IMR-90 (cell line): ENCODE results near the gene TMEM40. TPM values are rescaled to one million over a fixed set of nuclear protein-coding genes. Genes with fewer than 3 reads are reported as not detected.
A peak's percentile ranks its signal among the peaks of the same experiment; 100 is the strongest.

Experiments used
- ATAC-seq: fragments of 200-7000 bp; cut with Tn5 transposase; 2 replicates; pipeline ENCODE4 v1.9.1; 2020; ENCODE audit warnings: low read depth, mild to moderate bottlenecking, moderate library complexity
- BruUV-seq: library from RNA; stranded (reverse); fragments of 400-500 nt; replicated peaks from 2 replicates; lab custom pipeline; 2021; lab: Mats Ljungman, UMichigan
- CTCF ChIA-PET: fragments of 300-600 bp; formaldehyde crosslinking; extraction: SDS; loops from one replicate; lab custom pipeline; 2021; ENCODE audit warnings: antibody characterized with exemption; lab: Yijun Ruan, JAX
- POLR2A ChIA-PET: fragments of 300-600 bp; sonication (Branson Sonifier 250); formaldehyde crosslinking; loops from one replicate; lab custom pipeline; 2022; ENCODE audit warnings: antibody characterized with exemption; ENCODE audit not compliant: unreplicated experiment; lab: Charles Lee
- DNase-seq: peaks from one replicate; pipeline ENCODE4 v3.0.0; 2013
- H2AFZ ChIP-seq: replicated peaks from 2 replicates; pipeline ENCODE3; 2013; ENCODE audit warnings: low read length, mild to moderate bottlenecking; ENCODE audit not compliant: poor library complexity
- H2AK5ac ChIP-seq: 2 replicates; pipeline ENCODE4 v1.6.1; 2013; ENCODE audit warnings: low read depth, low read length, inconsistent platforms
- H2AK9ac ChIP-seq: replicated peaks from 2 replicates; pipeline ENCODE3; 2013; ENCODE audit warnings: mild to moderate bottlenecking, low read depth, low read length, moderate library complexity; ENCODE audit not compliant: poor library complexity
- H2BK120ac ChIP-seq: 2 replicates; pipeline ENCODE4 v1.6.1; 2013; ENCODE audit warnings: low read depth, low read length, inconsistent platforms
- H2BK15ac ChIP-seq: 3 replicates; pipeline ENCODE4 v1.6.1; 2013; ENCODE audit warnings: low read depth, low read length, inconsistent platforms
- H2BK20ac ChIP-seq: 2 replicates; pipeline ENCODE4 v1.6.1; 2013; ENCODE audit warnings: low read depth, mild to moderate bottlenecking, inconsistent platforms, low read length, moderate library complexity
- H2BK5ac ChIP-seq: 2 replicates; pipeline ENCODE4 v1.6.1; 2013; ENCODE audit warnings: mild to moderate bottlenecking, low read depth, low read length, inconsistent platforms; ENCODE audit not compliant: poor library complexity, severe bottlenecking
- H3K14ac ChIP-seq: replicated peaks from 2 replicates; pipeline ENCODE4 v1.6.1; 2013; ENCODE audit warnings: low read depth, low read length, inconsistent platforms
- H3K18ac ChIP-seq: 2 replicates; pipeline ENCODE4 v1.6.1; 2013; ENCODE audit warnings: low read depth, low read length, control low read depth
- H3K23ac ChIP-seq: 2 replicates; pipeline ENCODE4 v1.6.1; 2013; ENCODE audit warnings: low read depth, low read length, inconsistent platforms
- H3K27ac ChIP-seq: 2 replicates; pipeline ENCODE4 v1.5.1; 2013; ENCODE audit warnings: mild to moderate bottlenecking, control low read depth, low read length; ENCODE audit not compliant: insufficient read depth
- H3K27me3 ChIP-seq: 2 replicates; pipeline ENCODE4 v1.6.1; 2013; ENCODE audit warnings: low read length; ENCODE audit not compliant: control insufficient read depth, insufficient read depth
- H3K36me3 ChIP-seq: 2 replicates; pipeline ENCODE4 v1.6.1; 2013; ENCODE audit warnings: low read length, mixed read lengths; ENCODE audit not compliant: control insufficient read depth, insufficient read depth
- H3K4ac ChIP-seq: 2 replicates; pipeline ENCODE4 v1.6.1; 2013; ENCODE audit warnings: low read depth, low read length, inconsistent platforms
- H3K4me1 ChIP-seq: 2 replicates; pipeline ENCODE4 v1.6.1; 2013; ENCODE audit warnings: low read length, mixed read lengths; ENCODE audit not compliant: control insufficient read depth, insufficient read depth
- H3K4me2 ChIP-seq: 2 replicates; pipeline ENCODE4 v1.6.1; 2013; ENCODE audit warnings: low read depth, mild to moderate bottlenecking, control low read depth, low read length, moderate library complexity
- H3K4me3 ChIP-seq: 2 replicates; pipeline ENCODE4 v1.5.1; 2013; ENCODE audit warnings: low read depth, mild to moderate bottlenecking, control low read depth, low read length, moderate library complexity; ENCODE audit not compliant: insufficient read depth
- H3K56ac ChIP-seq: 2 replicates; pipeline ENCODE4 v1.6.1; 2013; ENCODE audit warnings: low read length, inconsistent platforms; ENCODE audit not compliant: insufficient read depth; ENCODE audit errors: extremely low read depth
- H3K79me1 ChIP-seq, 2 experiments: 2 replicates each; pipeline ENCODE4 v1.6.1; 2013; ENCODE audit warnings: low read length in 2 of 2, inconsistent platforms in 1 of 2, low read depth in 1 of 2
- H3K9ac ChIP-seq: 2 replicates; pipeline ENCODE4 v1.6.1; 2013; ENCODE audit warnings: low read depth, low read length, control low read depth
- H3K9me1 ChIP-seq: 2 replicates; pipeline ENCODE4 v1.6.1; 2013; ENCODE audit warnings: low read length, inconsistent platforms; ENCODE audit not compliant: insufficient read depth
- H3K9me3 ChIP-seq: 2 replicates; pipeline ENCODE4 v1.6.1; 2013; ENCODE audit warnings: low read length; ENCODE audit not compliant: control insufficient read depth, insufficient read depth
- H4K20me1 ChIP-seq: 2 replicates; pipeline ENCODE4 v1.6.1; 2013; ENCODE audit warnings: low read length, inconsistent platforms; ENCODE audit not compliant: insufficient read depth
- H4K5ac ChIP-seq: 2 replicates; pipeline ENCODE4 v1.6.1; 2013; ENCODE audit warnings: mild to moderate bottlenecking, low read depth, low read length, control low read depth
- H4K8ac ChIP-seq, 2 experiments: 2 replicates each; pipeline ENCODE4 v1.6.1; 2013; ENCODE audit warnings: low read depth in 2 of 2, low read length in 2 of 2, control low read depth in 1 of 2, inconsistent platforms in 1 of 2
- H4K91ac ChIP-seq: 2 replicates; pipeline ENCODE4 v1.6.1; 2013; ENCODE audit warnings: low read depth, low read length, inconsistent platforms; ENCODE audit not compliant: insufficient read depth
- BHLHE40 ChIP-seq: fragments of 150-350 bp; IDR thresholded peaks from 2 replicates; pipeline ENCODE4 v1.6.1; 2016; ENCODE audit warnings: mild to moderate bottlenecking, low read depth, low read length
- CEBPB ChIP-seq: IDR thresholded peaks from 2 replicates; pipeline ENCODE4 v1.6.1; 2012; ENCODE audit warnings: low read depth, low read length, improper control_type of control experiment
- CHD1 ChIP-seq: IDR thresholded peaks from 2 replicates; pipeline ENCODE4 v1.6.1; 2012; ENCODE audit warnings: low read depth, low read length, improper control_type of control experiment
- CTCF ChIP-seq: conservative IDR thresholded peaks from 2 replicates; pipeline ENCODE4 v1.5.1; 2012; ENCODE audit warnings: mild to moderate bottlenecking, low read depth, low read length, improper control_type of control experiment
- FOS ChIP-seq: fragments of 150-350 bp; IDR thresholded peaks from 2 replicates; pipeline ENCODE4 v1.6.1; 2016; ENCODE audit warnings: low read depth, low read length
- MAZ ChIP-seq: IDR thresholded peaks from 2 replicates; pipeline ENCODE4 v1.6.1; 2012; ENCODE audit warnings: low read depth, mild to moderate bottlenecking, low read length, improper control_type of control experiment, moderate library complexity, borderline replicate concordance
- MXI1 ChIP-seq: IDR thresholded peaks from 2 replicates; pipeline ENCODE4 v1.6.1; 2012; ENCODE audit warnings: low read depth, mild to moderate bottlenecking, low read length, moderate library complexity, borderline replicate concordance
- NFE2L2 ChIP-seq: fragments of 150-350 bp; IDR thresholded peaks from 2 replicates; pipeline ENCODE4 v1.6.1; 2016; ENCODE audit warnings: low read depth, mild to moderate bottlenecking, low read length
- RAD21 ChIP-seq: IDR thresholded peaks from 2 replicates; pipeline ENCODE4 v1.6.1; 2012; ENCODE audit warnings: low read length, improper control_type of control experiment
- RCOR1 ChIP-seq: IDR thresholded peaks from 2 replicates; pipeline ENCODE4 v1.6.1; 2012; ENCODE audit warnings: mild to moderate bottlenecking, low read length, improper control_type of control experiment; ENCODE audit not compliant: insufficient replicate concordance
- RFX5 ChIP-seq: IDR thresholded peaks from 2 replicates; pipeline ENCODE4 v1.8.0; 2012; ENCODE audit warnings: low read depth, mild to moderate bottlenecking, low read length, moderate library complexity
- SMC3 ChIP-seq: fragments of 150-350 bp; IDR thresholded peaks from 2 replicates; pipeline ENCODE4 v1.6.1; 2016; ENCODE audit warnings: low read depth, mild to moderate bottlenecking, antibody characterized with exemption, low read length, moderate library complexity
- WGBS, 2 experiments: methylation state at CpG; one replicate each; pipeline versions ENCODE4 v1.1.5 to v1.1.7; 2013; ENCODE audit warnings: missing lambda C conversion rate in 2 of 2; ENCODE audit not compliant: insufficient read length in 1 of 2; ENCODE audit errors: extremely low coverage in 2 of 2; 5-methylcytosine and 5-hydroxymethylcytosine counted together
- dilution Hi-C: fragments of 300-500 bp; cut with HindIII; formaldehyde crosslinking; loops from one replicate; pipeline ENCODE4 v1.14.3; 2018; ENCODE audit warnings: low sequenced_read_pairs; ENCODE audit not compliant: unreplicated experiment
- in situ Hi-C: fragments of 300-500 bp; cut with MboI; formaldehyde crosslinking; loops from 3 replicates; pipeline ENCODE4 v1.14.3; 2019; ENCODE audit warnings: low sequenced_read_pairs, inconsistent platforms, mixed read lengths
- intact Hi-C: fragments of 100-400 bp; cut with micrococcal nuclease; formaldehyde crosslinking; loops from 2 replicates; pipeline ENCODE4 v1.10.0; 2022
- polyA plus RNA-seq, 3 experiments: library from polyadenylated mRNA; depleted of rRNA; stranded (reverse); fragments of >200 nt; gene quantifications; 2 replicates each; pipeline ENCODE4 v1.2.3, GENCODE V29; 2012; ENCODE audit warnings: low replicate concordance in 1 of 3
- total RNA-seq: library from RNA; depleted of rRNA; stranded (reverse); fragments of >200 nt; gene quantifications from 2 replicates; pipeline ENCODE4 v1.2.3, GENCODE V29; 2012

TMEM40 gene
- total and polyA plus RNA-seq, 2 of the 4 experiments (the other 2 are of a cell fraction) = 0.27 TPM; not detected in 1

- no peak overlapping the region for H4K5ac ChIP-seq
- H2BK120ac ChIP-seq = no peak overlapping the region
- H3K14ac ChIP-seq = no peak overlapping the region
- CTCF ChIA-PET = no interaction called here
- dilution Hi-C loops = no loop called here
- H2BK5ac ChIP-seq = no peak overlapping the region
- H2AFZ ChIP-seq = no peak overlapping the region
- intact Hi-C loops = no loop called here
- no peaks in the 10 kb centered on the region for H3K27me3 ChIP-seq
- H3K4me1 ChIP-seq = peaks cover 14% of the 10 kb centered on the region
- no peak overlapping the region for H3K4ac ChIP-seq
- DNase-seq = no peak
- no peak overlapping the region for H3K23ac ChIP-seq
- no peak overlapping the region for H2BK20ac ChIP-seq
- peaks cover 12% of the 10 kb centered on the region for H3K9me1 ChIP-seq
- no peak overlapping the region for H3K56ac ChIP-seq
- no peak overlapping the region for H3K18ac ChIP-seq
- H3K9me3 ChIP-seq = no peaks in the 10 kb centered on the region
- 100% methylated on average over 1 of the region's 9 CpGs; no CpG with 5 or more reads in 1 of the 2 experiments for WGBS, 2 experiments
- H4K91ac ChIP-seq = 0 out of 2 replicates have a peak overlapping the region, but pooled peaks have one; percentile 27
- H3K4me2 ChIP-seq = no peak overlapping the region
- H4K20me1 ChIP-seq = no peaks in the 10 kb centered on the region
- no peak overlapping the region for H3K4me3 ChIP-seq
- no peak overlapping the region for H2AK5ac ChIP-seq
- POLR2A ChIA-PET = no interaction called here
- H3K79me1 ChIP-seq = no peaks in the 10 kb centered on the region
- H3K36me3 ChIP-seq = no peaks in the 10 kb centered on the region
- TF ChIP-seq RFX5 = no peak
- no peak for TF ChIP-seq CEBPB
- no peak for TF ChIP-seq RAD21
- no peak for TF ChIP-seq RCOR1
- no peak for TF ChIP-seq CTCF
- TF ChIP-seq MXI1 = no peak
- no peak for TF ChIP-seq NFE2L2
- TF ChIP-seq BHLHE40 = no peak
- no peak for TF ChIP-seq MAZ
- no peak for TF ChIP-seq FOS
- no peak for TF ChIP-seq SMC3
- TF ChIP-seq CHD1 = no peak
- BruUV-seq = no TSS peak
- ATAC-seq = no peak
- no peak overlapping the region for H3K9ac ChIP-seq
- H4K8ac ChIP-seq = no peak overlapping the region
- no peak overlapping the region for H3K27ac ChIP-seq
- H2BK15ac ChIP-seq = no peak overlapping the region
- no peak overlapping the region for H2AK9ac ChIP-seq
- in situ Hi-C loops = no loop called here
Observed at GRCh38 chr3:12753275-12754028, 5.6 kb downstream of the TMEM40 start.
